GM12878 (cell line): ENCODE measurements around the gene MRTFA.
"Not testable (repeated sequence)": the region's sequence is repeated elsewhere in the genome, so short reads cannot be mapped to it uniquely, and the experiment has no call there.

Source experiments
- CTCF ChIP-seq, 3 experiments: IDR thresholded peaks in 2 of 3; conservative IDR thresholded peaks in 1 of 3; 2 replicates each; pipeline ENCODE4 v1.5.1; 2011; ENCODE audit warnings: low read depth in 3 of 3, low read length in 3 of 3, mild to moderate bottlenecking in 3 of 3, control low read depth in 2 of 3, moderate library complexity in 2 of 3, inconsistent platforms in 1 of 3, mixed read lengths in 1 of 3; ENCODE audit not compliant: control insufficient read depth in 2 of 3, insufficient read depth in 1 of 3; ENCODE audit errors: extremely low read depth in 1 of 3
- NFYB ChIP-seq: IDR thresholded peaks from 2 replicates; pipeline ENCODE4 v1.6.1; 2011; ENCODE audit warnings: low read depth, mild to moderate bottlenecking, low read length, improper control_type of control experiment, moderate library complexity; ENCODE audit not compliant: insufficient read depth
- POLR2A ChIP-seq: IDR thresholded peaks from 2 replicates; pipeline ENCODE4 v1.6.1; 2011; ENCODE audit warnings: low read depth, mild to moderate bottlenecking, low read length
- REST ChIP-seq: IDR thresholded peaks from 2 replicates; pipeline ENCODE4 v1.6.1; 2012; ENCODE audit warnings: mild to moderate bottlenecking, low read depth, low read length
- SRF ChIP-seq, 2 experiments: IDR thresholded peaks; 2 replicates each; pipeline ENCODE4 v1.6.1; 2011; ENCODE audit warnings: low read depth in 2 of 2, low read length in 2 of 2, mild to moderate bottlenecking in 1 of 2, moderate library complexity in 1 of 2
- YY1 ChIP-seq: IDR thresholded peaks from 2 replicates; pipeline ENCODE4 v1.6.1; 2011; ENCODE audit warnings: low read depth, mild to moderate bottlenecking, low read length
- ZNF274 ChIP-seq: IDR thresholded peaks from one replicate; pipeline ENCODE4 v1.8.0; 2011; ENCODE audit not compliant: insufficient read length, insufficient read depth
- ZSCAN29 ChIP-seq: fragments of 450-650 bp; IDR thresholded peaks from 2 replicates; pipeline ENCODE4 v1.6.1; 2017; ENCODE audit warnings: mild to moderate bottlenecking, moderate library complexity

- not testable (repeated sequence) for TF ChIP-seq CTCF (IDR thresholded peaks at IDR 0.05 in 2 of 3, conservative IDR thresholded peaks at IDR 0.05 in 1 of 3; ENCODE audit: control insufficient read depth in 2 of 3, extremely low read depth in 1 of 3, insufficient read depth in 1 of 3, low read depth in 3 of 3, low read length in 3 of 3); POLR2A; ZNF274; YY1; SRF (IDR thresholded peaks at IDR 0.05; ENCODE audit: low read depth in 2 of 2, low read length in 2 of 2); NFYB; REST; ZSCAN29
These were observed 100.4 kb downstream of the MRTFA start for GRCh38 chr22:40536149-40536548.
